Tibial artery (tissue), 4 donors: ENCODE results near the gene MORN3.
"Not testable (repeated sequence)": the region's sequence is repeated elsewhere in the genome, so short reads cannot be mapped to it uniquely, and the experiment has no call there.

Experiments
- DNase-seq, 2 donors: peaks; one replicate each; pipeline ENCODE4 v3.0.0-alpha.2; 2019
- H3K27ac ChIP-seq, 2 donors: fragments of 200-600 bp; sonication (generic) in 1 of 2; 1 replicate in 1 of 2; 2 replicates in 1 of 2; pipeline ENCODE4 v1.5.1; 2018 to 2019; ENCODE audit warnings: mild to moderate bottlenecking in 1 of 2
- H3K27me3 ChIP-seq, 2 donors: fragments of 200-600 bp; sonication (generic) in 1 of 2; one replicate each; pipeline versions ENCODE4 v1.5.1 to v1.6.0; 2016 to 2019
- H3K36me3 ChIP-seq, 3 donors: fragments of 200-600 bp; sonication (generic) in 2 of 3; one replicate each; pipeline ENCODE4 v1.5.1; 2016 to 2019; ENCODE audit warnings: mild to moderate bottlenecking in 2 of 3
- H3K4me1 ChIP-seq, 4 donors: fragments of 200-600 bp; sonication (generic) in 2 of 4; 1 replicate in 3 of 4; 2 replicates in 1 of 4; pipeline ENCODE4 v1.5.1; 2016 to 2019
- H3K4me3 ChIP-seq, 2 donors: fragments of 200-600 bp; sonication (generic) in 1 of 2; 1 replicate in 1 of 2; 2 replicates in 1 of 2; pipeline ENCODE4 v1.5.1; 2018 to 2019; ENCODE audit warnings: mild to moderate bottlenecking in 2 of 2
- H3K9me3 ChIP-seq, 3 donors: fragments of 200-600 bp; sonication (generic) in 1 of 3; one replicate each; pipeline ENCODE4 v1.5.1; 2016 to 2019
- intact Hi-C: fragments of 100-400 bp; cut with DNase I; formaldehyde crosslinking; loops from one replicate; pipeline ENCODE4 v1.15.0; 2023; ENCODE audit warnings: low total_unique reads
- TF ChIP-seq, protein P1 (sequence below), 2 experiments: fragments of 200-600 bp in 1 of 2; fragments of 450-650 bp in 1 of 2; IDR thresholded peaks; one replicate each; pipeline ENCODE4 v1.5.1; 2017 to 2019; ENCODE audit warnings: antibody characterized with exemption in 2 of 2, mild to moderate bottlenecking in 1 of 2, moderate library complexity in 1 of 2

The MORN3 gene

DNA sequence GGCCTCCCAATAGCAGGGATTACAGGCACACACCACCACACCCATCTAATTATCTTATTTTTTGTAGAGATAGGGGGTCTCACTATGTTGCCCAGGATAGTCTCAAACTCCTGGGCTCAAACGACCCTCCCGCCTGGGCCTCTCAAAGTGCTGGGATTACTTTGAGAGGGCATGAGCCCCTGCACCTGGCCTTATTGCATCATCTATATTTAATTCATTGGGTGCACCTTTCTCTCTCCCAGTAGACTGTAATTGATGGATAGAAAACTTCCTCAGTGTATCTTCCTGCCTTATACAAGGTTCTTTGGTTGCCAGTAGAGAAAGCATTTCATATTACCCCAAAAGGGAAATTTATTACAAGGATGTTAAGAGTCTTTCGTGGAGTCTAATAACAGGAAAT is 8.9 kb upstream of the MORN3 start:
- no peak overlapping the region for H3K27ac ChIP-seq
- intact Hi-C loops, result no loop called here
- H3K4me1 ChIP-seq, result peaks cover 0 to under 1% (median 0%) of the 10 kb centered on the region in 4 donors
- no peaks in the 10 kb centered on the region for H3K36me3 ChIP-seq
- H3K27me3 ChIP-seq, result no peaks in the 10 kb centered on the region
- H3K4me3 ChIP-seq, result no peak overlapping the region
- TF ChIP-seq, protein P1, sequence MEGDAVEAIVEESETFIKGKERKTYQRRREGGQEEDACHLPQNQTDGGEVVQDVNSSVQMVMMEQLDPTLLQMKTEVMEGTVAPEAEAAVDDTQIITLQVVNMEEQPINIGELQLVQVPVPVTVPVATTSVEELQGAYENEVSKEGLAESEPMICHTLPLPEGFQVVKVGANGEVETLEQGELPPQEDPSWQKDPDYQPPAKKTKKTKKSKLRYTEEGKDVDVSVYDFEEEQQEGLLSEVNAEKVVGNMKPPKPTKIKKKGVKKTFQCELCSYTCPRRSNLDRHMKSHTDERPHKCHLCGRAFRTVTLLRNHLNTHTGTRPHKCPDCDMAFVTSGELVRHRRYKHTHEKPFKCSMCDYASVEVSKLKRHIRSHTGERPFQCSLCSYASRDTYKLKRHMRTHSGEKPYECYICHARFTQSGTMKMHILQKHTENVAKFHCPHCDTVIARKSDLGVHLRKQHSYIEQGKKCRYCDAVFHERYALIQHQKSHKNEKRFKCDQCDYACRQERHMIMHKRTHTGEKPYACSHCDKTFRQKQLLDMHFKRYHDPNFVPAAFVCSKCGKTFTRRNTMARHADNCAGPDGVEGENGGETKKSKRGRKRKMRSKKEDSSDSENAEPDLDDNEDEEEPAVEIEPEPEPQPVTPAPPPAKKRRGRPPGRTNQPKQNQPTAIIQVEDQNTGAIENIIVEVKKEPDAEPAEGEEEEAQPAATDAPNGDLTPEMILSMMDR (IDR thresholded peaks at IDR 0.05), result no peak
- DNase-seq, result no peak
- no peaks in the 10 kb centered on the region for H3K9me3 ChIP-seq

DNA sequence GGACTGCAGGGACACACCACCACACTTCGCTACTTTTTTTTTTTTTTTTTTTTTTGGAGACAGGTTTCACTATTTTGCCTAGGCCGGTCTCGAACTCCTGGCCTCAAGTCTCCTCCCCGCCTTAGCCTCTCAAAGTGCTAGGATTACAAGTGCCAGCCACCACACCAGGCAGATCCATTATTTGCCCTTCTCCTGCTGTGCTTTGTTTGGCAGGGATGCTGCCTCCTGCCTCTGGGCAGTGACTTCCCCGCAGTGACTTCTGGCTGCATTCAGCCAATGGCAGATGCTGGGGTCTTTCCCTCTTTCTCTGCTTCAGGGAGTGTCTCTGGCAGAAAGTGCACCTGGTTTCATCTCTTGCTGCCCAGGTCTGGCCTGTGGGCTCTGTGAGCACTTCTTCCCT is 6.7 kb upstream of the MORN3 start:
- TF ChIP-seq, protein P1 (IDR thresholded peaks at IDR 0.05), result no peak
- peaks cover 0 to 17% (median 12%) of the 10 kb centered on the region in 4 donors for H3K4me1 ChIP-seq
- H3K27ac ChIP-seq, result no peak overlapping the region
- H3K27me3 ChIP-seq, result peaks cover 0 to 5% of the 10 kb centered on the region in 2 donors
- H3K36me3 ChIP-seq, result no peaks in the 10 kb centered on the region
- DNase-seq, result no peak
- intact Hi-C loops, result no loop called here
- H3K9me3 ChIP-seq, result no peaks in the 10 kb centered on the region
- no peak overlapping the region for H3K4me3 ChIP-seq

DNA sequence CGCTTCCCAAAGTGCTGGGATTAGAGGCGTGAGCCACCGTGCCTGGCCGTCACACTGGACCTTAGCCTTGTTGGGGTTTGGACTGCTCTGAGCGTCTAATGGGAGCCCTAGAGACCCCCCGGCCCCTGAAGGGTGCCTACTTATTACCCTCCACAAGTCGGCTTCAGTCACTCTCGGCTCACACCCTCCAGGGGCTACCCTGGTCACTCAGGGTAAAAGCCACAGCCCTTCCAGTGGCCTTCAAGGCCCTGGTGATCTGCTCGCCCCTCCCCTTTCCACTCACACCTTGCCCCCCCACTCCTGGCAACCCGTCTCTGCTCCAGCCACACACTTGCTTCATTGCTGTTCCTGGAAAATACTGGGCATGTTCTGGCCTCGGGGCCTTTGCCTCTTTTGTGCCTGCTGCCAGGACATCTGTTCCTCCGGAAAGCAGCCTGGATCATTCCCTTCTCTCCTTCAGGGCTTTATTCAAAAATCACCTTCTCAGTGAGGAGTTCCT is 3.6 kb upstream of the MORN3 start:
- intact Hi-C loops, result no loop called here
- Histone ChIP-seq H3K4me1 (peaks cover 0 to 17% (median 12%) of the 10 kb centered on the region in 4 donors), H3K4me3 (peak overlapping the region; percentile 39 to 56), H3K36me3 (no peaks in the 10 kb centered on the region), H3K27ac (no peak overlapping the region), H3K27me3 (peaks cover 0 to 17% of the 10 kb centered on the region in 2 donors), H3K9me3 (no peaks in the 10 kb centered on the region)
- DNase-seq, result no peak
- TF ChIP-seq, protein P1 (IDR thresholded peaks at IDR 0.05), result no peak

DNA sequence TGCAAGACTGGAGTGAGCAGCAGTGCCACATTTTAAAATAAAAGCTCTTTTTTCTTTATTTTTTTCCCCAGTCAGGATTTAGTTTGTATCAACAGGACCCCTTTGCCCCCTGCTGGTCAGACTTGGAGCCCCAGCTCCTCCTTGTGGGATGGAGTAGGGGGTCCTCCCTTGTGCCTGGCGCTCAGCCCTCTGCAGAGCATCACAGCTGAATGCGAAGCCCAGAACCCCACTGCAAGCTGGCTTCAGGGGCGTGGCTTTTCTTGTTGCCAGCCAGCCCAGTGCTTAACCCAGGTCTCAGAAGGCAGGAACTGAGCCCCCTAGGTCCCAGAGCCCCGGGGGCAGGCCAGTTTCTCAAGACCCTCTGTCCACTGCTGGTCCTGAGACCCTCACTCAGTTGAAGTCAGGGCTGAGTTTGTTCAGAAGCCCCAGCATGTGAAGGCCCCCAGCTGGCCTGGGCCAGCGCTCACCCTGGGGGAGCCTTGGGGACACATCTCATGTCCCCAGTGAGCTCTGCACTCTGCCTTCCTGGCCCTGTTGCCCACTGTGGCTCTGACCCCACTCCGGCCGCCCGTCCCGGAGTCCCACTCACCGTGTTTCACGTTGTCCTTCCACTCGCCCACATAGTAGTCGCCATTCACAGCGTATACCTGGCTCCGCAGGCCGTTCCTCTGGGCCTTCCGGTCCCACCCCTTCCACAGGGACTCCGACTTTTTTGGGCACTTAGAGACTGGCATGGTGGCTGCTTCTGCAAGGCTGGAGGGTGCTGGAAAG is 519 bp downstream of the MORN3 start:
- no peaks in the 10 kb centered on the region for H3K36me3 ChIP-seq
- intact Hi-C loops, result no loop called here
- no peak for DNase-seq

DNA sequence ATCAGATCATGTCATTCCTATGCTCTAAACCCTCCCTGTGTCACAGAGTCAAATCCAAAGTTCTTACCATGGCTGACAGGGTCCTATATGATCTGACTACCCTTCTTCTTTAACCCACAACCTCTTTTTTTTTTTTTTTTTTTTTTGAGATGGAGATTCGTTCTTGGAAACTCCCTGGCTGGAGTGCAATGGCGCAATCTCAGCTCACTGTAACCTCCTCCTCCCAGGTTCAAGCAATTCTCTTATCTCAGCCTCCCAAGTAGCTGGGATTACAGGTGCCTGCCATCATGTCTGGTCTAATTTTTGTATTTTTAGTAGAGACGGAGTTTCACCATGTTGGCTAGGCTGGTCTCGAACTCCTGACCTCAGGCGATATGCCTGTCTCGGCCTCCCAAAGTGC is 2.6 kb downstream of the MORN3 start:
- H3K4me3 ChIP-seq, H3K27ac ChIP-seq, H3K4me1 ChIP-seq, intact Hi-C loops, H3K36me3 ChIP-seq, H3K9me3 ChIP-seq, DNase-seq: not testable (repeated sequence)
- H3K27me3 ChIP-seq, result peaks cover 0 to 21% of the 10 kb centered on the region in 2 donors

More for the DNA sequence above, 519 bp downstream of the MORN3 start:
- Histone ChIP-seq H3K27me3 (peaks cover 0 to 21% of the 10 kb centered on the region in 2 donors), H3K9me3 (no peaks in the 10 kb centered on the region), H3K4me1 (peaks cover 0 to 17% (median 12%) of the 10 kb centered on the region in 4 donors), H3K4me3 (no peak overlapping the region), H3K27ac (no peak overlapping the region)
- TF ChIP-seq, protein P1 (IDR thresholded peaks at IDR 0.05), result peak; percentile 42 to 48

DNA sequence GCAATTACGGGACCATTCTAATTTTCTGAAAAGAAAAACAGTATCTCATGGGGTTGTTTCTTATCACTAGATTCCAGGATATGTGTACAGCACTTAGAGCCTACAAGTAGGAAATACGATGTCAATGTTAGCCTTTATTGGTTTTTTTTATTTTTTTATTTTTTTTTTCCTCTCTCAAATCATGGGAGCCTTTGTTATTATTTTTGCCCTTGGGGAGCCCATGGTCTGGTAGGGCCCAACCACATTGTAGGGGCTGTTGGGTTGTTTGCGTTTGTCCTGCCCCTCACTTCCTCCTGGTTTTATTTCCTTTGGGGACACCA is 5.9 kb downstream of the MORN3 start:
- no peak overlapping the region for H3K4me3 ChIP-seq
- no peaks in the 10 kb centered on the region for H3K9me3 ChIP-seq
- H3K27me3 ChIP-seq, result peaks cover 0 to 7% of the 10 kb centered on the region in 2 donors
- intact Hi-C loops, result no loop called here
- H3K4me1 ChIP-seq, result no peaks in the 10 kb centered on the region
- H3K36me3 ChIP-seq, result no peaks in the 10 kb centered on the region
- H3K27ac ChIP-seq, result no peak overlapping the region
- TF ChIP-seq, protein P1 (IDR thresholded peaks at IDR 0.05), result no peak
- DNase-seq, result no peak

DNA sequence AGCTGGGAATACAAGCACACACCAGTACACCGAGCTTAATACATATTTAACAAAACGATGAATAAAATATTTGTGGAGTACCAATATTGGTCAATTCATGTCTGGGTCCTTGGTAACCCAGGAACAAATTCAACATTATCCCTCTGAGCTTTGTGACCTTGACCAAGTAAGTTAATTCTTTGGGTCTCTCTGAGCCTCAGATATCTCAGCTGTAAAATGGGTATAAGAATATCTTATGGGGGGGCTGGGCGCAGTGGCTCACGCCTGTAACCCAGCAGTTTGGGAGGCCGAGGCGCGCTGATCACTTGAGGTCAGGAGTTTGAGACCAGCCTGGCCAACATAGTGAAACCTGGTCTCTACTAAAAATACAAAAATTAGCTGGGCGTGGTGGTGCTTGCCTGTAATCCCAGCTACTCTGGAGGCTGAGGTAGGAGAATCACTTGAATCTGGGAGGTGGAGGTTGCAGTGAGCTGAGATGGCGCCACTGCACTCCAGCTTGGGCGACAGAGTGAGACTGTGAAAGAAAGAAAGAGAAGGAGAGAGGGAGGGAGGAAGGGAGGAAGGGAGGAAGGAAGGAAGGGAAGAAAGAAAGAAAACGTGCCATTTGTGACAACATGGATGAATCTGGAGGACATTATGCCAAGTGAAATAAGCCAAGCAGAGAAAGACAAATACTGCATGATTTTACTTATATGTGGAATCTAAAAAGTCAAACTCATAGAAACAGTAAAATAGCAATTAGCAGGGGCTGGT is 7.9 kb downstream of the MORN3 start:
- H3K9me3 ChIP-seq, DNase-seq, H3K4me3 ChIP-seq, intact Hi-C loops, H3K27me3 ChIP-seq, H3K36me3 ChIP-seq, H3K4me1 ChIP-seq, H3K27ac ChIP-seq: not testable (repeated sequence)
